Left ventricle myocardium inferior (tissue), 1 donor: ENCODE results near the gene USH2A. TPM values are rescaled to one million over a fixed set of nuclear protein-coding genes. Genes with fewer than 3 reads are reported as not detected.

Source experiments
- DNase-seq: peaks from one replicate; pipeline ENCODE4 v3.0.0-alpha.2; 2020
- H3K27ac ChIP-seq: fragments of 200-600 bp; replicated peaks from 2 replicates; pipeline ENCODE4 v1.8.0; 2021
- H3K27me3 ChIP-seq: fragments of 200-600 bp; 2 replicates; pipeline ENCODE4 v1.8.0; 2021; ENCODE audit warnings: low read depth
- H3K36me3 ChIP-seq: fragments of 200-600 bp; 2 replicates; pipeline ENCODE4 v1.8.0; 2021
- H3K4me1 ChIP-seq: fragments of 200-600 bp; 2 replicates; pipeline ENCODE4 v1.8.0; 2021
- H3K4me3 ChIP-seq: fragments of 200-600 bp; 2 replicates; pipeline ENCODE4 v1.8.0; 2021; ENCODE audit warnings: mild to moderate bottlenecking, moderate library complexity
- H3K9me3 ChIP-seq: fragments of 200-600 bp; replicated peaks from 2 replicates; pipeline ENCODE4 v1.8.0; 2021
- CTCF ChIP-seq: fragments of 200-600 bp; IDR thresholded peaks from 2 replicates; pipeline ENCODE4 v1.8.0; 2021; ENCODE audit warnings: antibody characterized with exemption, mild to moderate bottlenecking, borderline replicate concordance
- intact Hi-C: fragments of 100-400 bp; cut with micrococcal nuclease; formaldehyde crosslinking; loops from one replicate; pipeline ENCODE4 v1.11.0; 2022
- total RNA-seq: library from RNA; stranded (reverse); fragmentation: NEBNext Ultra II Directional; extraction: Animal tissue kit (Norgen Biotek cat#: 25700); gene quantifications from one replicate; pipeline ENCODE4 v1.2.1, GENCODE V29; 2021
- donor health status: DM: no; HTN: yes; CAD: no; lungs with severe emphysema.

The USH2A gene
- total RNA-seq, 1 donor from 2014 or later: 3.6 TPM

- no peak for DNase-seq
- H3K4me3 ChIP-seq: no peak overlapping the region
- intact Hi-C loops: no loop called here
- no peaks in the 10 kb centered on the region for H3K27me3 ChIP-seq
- no peaks in the 10 kb centered on the region for H3K9me3 ChIP-seq
- H3K4me1 ChIP-seq: no peaks in the 10 kb centered on the region
- no peak for TF ChIP-seq CTCF
- H3K36me3 ChIP-seq: peaks cover 22% of the 10 kb centered on the region
- no peak overlapping the region for H3K27ac ChIP-seq
Observed at GRCh38 chr1:215625949-215626348, 797.3 kb downstream of the USH2A start.

- H3K27me3 ChIP-seq: no peaks in the 10 kb centered on the region
- H3K36me3 ChIP-seq: peaks cover 47% of the 10 kb centered on the region
- no peak for DNase-seq
- no peak overlapping the region for H3K27ac ChIP-seq
- peaks cover under 1% of the 10 kb centered on the region for H3K4me1 ChIP-seq
- H3K4me3 ChIP-seq: no peak overlapping the region
- H3K9me3 ChIP-seq: no peaks in the 10 kb centered on the region
- intact Hi-C loops: no loop called here
- no peak for TF ChIP-seq CTCF
Observed at GRCh38 chr1:215623162-215623561, 800.1 kb downstream of the USH2A start.

- Histone ChIP-seq H3K27ac (peak overlapping the region; percentile 0), H3K4me3 (no peak overlapping the region), H3K9me3 (peaks cover 5% of the 10 kb centered on the region), H3K4me1 (peaks cover 14% of the 10 kb centered on the region), H3K36me3 (peaks cover 55% of the 10 kb centered on the region), H3K27me3 (no peaks in the 10 kb centered on the region)
- intact Hi-C loops: no loop called here
- no peak for DNase-seq
- TF ChIP-seq CTCF: no peak
Observed at GRCh38 chr1:215617979-215618378, 805.3 kb downstream of the USH2A start.

GRCh38 chr1:215612391-215612790 is 810.9 kb downstream of the USH2A start:
- Histone ChIP-seq H3K4me1 (peaks cover 39% of the 10 kb centered on the region), H3K27ac (no peak overlapping the region), H3K4me3 (no peak overlapping the region), H3K27me3 (no peaks in the 10 kb centered on the region), H3K36me3 (peaks cover 52% of the 10 kb centered on the region), H3K9me3 (peaks cover 5% of the 10 kb centered on the region)
- intact Hi-C loops: no loop called here
- DNase-seq: no peak
- TF ChIP-seq CTCF: no peak

- H3K27me3 ChIP-seq: no peaks in the 10 kb centered on the region
- H3K4me3 ChIP-seq: no peak overlapping the region
- intact Hi-C loops: no loop called here
- peaks cover 40% of the 10 kb centered on the region for H3K4me1 ChIP-seq
- peak overlapping the region; percentile 20 for H3K27ac ChIP-seq
- H3K9me3 ChIP-seq: peaks cover 4% of the 10 kb centered on the region
- H3K36me3 ChIP-seq: peaks cover 55% of the 10 kb centered on the region
- DNase-seq: no peak
- TF ChIP-seq CTCF: no peak
Observed at GRCh38 chr1:215608646-215609045, 814.6 kb downstream of the USH2A start.

GRCh38 chr1:215607412-215607811 is 815.8 kb downstream of the USH2A start:
- intact Hi-C loops: no loop called here
- peaks cover 43% of the 10 kb centered on the region for H3K36me3 ChIP-seq
- peaks cover 37% of the 10 kb centered on the region for H3K4me1 ChIP-seq
- H3K27me3 ChIP-seq: no peaks in the 10 kb centered on the region
- no peak overlapping the region for H3K27ac ChIP-seq
- no peak overlapping the region for H3K4me3 ChIP-seq
- no peaks in the 10 kb centered on the region for H3K9me3 ChIP-seq
- DNase-seq: no peak
- no peak for TF ChIP-seq CTCF
